ENCODE measurements around the gene CNGA2.

DNA sequence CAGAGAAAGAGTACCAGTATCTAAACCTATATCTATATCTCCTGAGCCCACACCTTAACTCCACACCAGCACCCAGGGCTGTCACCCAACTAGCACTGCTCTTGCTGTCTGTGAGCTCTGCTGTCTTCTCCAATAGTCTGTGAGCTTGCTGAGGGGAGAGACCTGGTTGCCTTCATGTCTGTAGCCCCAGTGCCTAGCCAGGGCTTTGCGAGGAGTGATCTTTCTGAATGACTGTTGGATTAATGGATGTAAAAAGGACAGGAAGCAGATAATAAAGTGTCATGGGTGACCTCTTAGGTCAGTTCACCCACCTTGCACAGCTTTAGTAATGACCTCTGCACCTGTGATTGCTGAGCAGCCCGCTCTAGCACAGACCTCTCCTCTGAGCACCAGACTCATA, 30.5 kb downstream of the CNGA2 start:
- TF ChIP-seq, protein P1, sequence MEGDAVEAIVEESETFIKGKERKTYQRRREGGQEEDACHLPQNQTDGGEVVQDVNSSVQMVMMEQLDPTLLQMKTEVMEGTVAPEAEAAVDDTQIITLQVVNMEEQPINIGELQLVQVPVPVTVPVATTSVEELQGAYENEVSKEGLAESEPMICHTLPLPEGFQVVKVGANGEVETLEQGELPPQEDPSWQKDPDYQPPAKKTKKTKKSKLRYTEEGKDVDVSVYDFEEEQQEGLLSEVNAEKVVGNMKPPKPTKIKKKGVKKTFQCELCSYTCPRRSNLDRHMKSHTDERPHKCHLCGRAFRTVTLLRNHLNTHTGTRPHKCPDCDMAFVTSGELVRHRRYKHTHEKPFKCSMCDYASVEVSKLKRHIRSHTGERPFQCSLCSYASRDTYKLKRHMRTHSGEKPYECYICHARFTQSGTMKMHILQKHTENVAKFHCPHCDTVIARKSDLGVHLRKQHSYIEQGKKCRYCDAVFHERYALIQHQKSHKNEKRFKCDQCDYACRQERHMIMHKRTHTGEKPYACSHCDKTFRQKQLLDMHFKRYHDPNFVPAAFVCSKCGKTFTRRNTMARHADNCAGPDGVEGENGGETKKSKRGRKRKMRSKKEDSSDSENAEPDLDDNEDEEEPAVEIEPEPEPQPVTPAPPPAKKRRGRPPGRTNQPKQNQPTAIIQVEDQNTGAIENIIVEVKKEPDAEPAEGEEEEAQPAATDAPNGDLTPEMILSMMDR (IDR thresholded peaks at IDR 0.05; ENCODE audit: insufficient read depth, low read length, poor library complexity, severe bottlenecking) = no peak
- TF ChIP-seq EZH2phosphoT487 (conservative IDR thresholded peaks at IDR 0.05; ENCODE audit: low read length) = no peak
